HepG2 (cell line): ENCODE results near the gene ULBP1.

Experiments
- BRCA1 ChIP-seq: sonication (generic); formaldehyde crosslinking; IDR thresholded peaks from 2 replicates; pipeline ENCODE4 v1.4.0; 2020; ENCODE audit warnings: missing genetic modification reagents
- CHCHD3 ChIP-seq: sonication (generic); formaldehyde crosslinking; IDR thresholded peaks from 2 replicates; pipeline ENCODE4 v1.8.0; 2022; ENCODE audit warnings: mild to moderate bottlenecking, missing genetic modification reagents, moderate library complexity
- CREM ChIP-seq, 2 experiments: sonication (generic) in 1 of 2; formaldehyde crosslinking in 1 of 2; IDR thresholded peaks; 2 replicates each; pipeline versions ENCODE4 v1.4.0 to v1.6.1; 2016 to 2020; ENCODE audit warnings: antibody characterized with exemption in 1 of 2, mild to moderate bottlenecking in 1 of 2, missing genetic modification reagents in 1 of 2
- CTCF ChIP-seq: sonication (generic); formaldehyde crosslinking; IDR thresholded peaks from 2 replicates; pipeline ENCODE4 v1.5.0; 2020; ENCODE audit warnings: mild to moderate bottlenecking, missing genetic modification reagents, moderate library complexity
- EP300 ChIP-seq, 3 experiments: sonication (generic) in 1 of 3; formaldehyde crosslinking in 1 of 3; IDR thresholded peaks; 2 replicates each; pipeline versions ENCODE4 v1.5.1 to v1.6.1; 2011 to 2020; ENCODE audit warnings: low read depth in 2 of 3, low read length in 2 of 3, borderline replicate concordance in 1 of 3, improper control_type of control experiment in 1 of 3, mild to moderate bottlenecking in 1 of 3, missing genetic modification reagents in 1 of 3, moderate library complexity in 1 of 3
- EZH2 ChIP-seq: conservative IDR thresholded peaks from 2 replicates; pipeline ENCODE4 v1.6.1; 2012; ENCODE audit warnings: mild to moderate bottlenecking, low read depth, low read length, moderate library complexity
- HCFC1 ChIP-seq: fragments of 150-350 bp; IDR thresholded peaks from 2 replicates; pipeline ENCODE4 v1.6.1; 2014; ENCODE audit warnings: low read depth, low read length
- HINFP ChIP-seq: sonication (generic); formaldehyde crosslinking; IDR thresholded peaks from 2 replicates; pipeline ENCODE4 v1.4.0; 2020; ENCODE audit warnings: low read depth, mild to moderate bottlenecking, missing genetic modification reagents
- KLF15 ChIP-seq: sonication (generic); formaldehyde crosslinking; IDR thresholded peaks from 2 replicates; pipeline ENCODE4 v1.8.1; 2023; ENCODE audit warnings: borderline replicate concordance, mild to moderate bottlenecking, inconsistent platforms, missing genetic modification reagents, mixed read lengths
- MTF1 ChIP-seq: sonication (generic); formaldehyde crosslinking; IDR thresholded peaks from 2 replicates; pipeline ENCODE4 v1.5.0; 2020; ENCODE audit warnings: missing genetic modification reagents
- MYNN ChIP-seq: sonication (generic); formaldehyde crosslinking; IDR thresholded peaks from 2 replicates; pipeline ENCODE4 v1.4.0; 2020; ENCODE audit warnings: mild to moderate bottlenecking, low read depth, missing genetic modification reagents
- POLR2A ChIP-seq, 2 experiments: IDR thresholded peaks; 2 replicates each; pipeline ENCODE4 v1.6.1; 2011; ENCODE audit warnings: low read depth in 2 of 2, low read length in 2 of 2, mild to moderate bottlenecking in 1 of 2, moderate library complexity in 1 of 2; ENCODE audit not compliant: insufficient read depth in 1 of 2
- RAD21 ChIP-seq: fragments of 450-650 bp; formaldehyde crosslinking; IDR thresholded peaks from 2 replicates; pipeline ENCODE4 v1.5.0; 2020; ENCODE audit warnings: mild to moderate bottlenecking

- no peak for TF ChIP-seq HCFC1
- no peak for TF ChIP-seq CHCHD3 (CRISPR knock-in tag)
- no peak for TF ChIP-seq MYNN (CRISPR knock-in tag)
- no peak for TF ChIP-seq HINFP
- TF ChIP-seq EP300 (IDR thresholded peaks at IDR 0.05; ENCODE audit: low read depth in 2 of 2, low read length in 2 of 2): no peak
- TF ChIP-seq EP300 (CRISPR knock-in tag; IDR thresholded peaks at IDR 0.05; ENCODE audit: borderline replicate concordance): no peak
- TF ChIP-seq RAD21 (CRISPR knock-in tag): no peak
- no peak for TF ChIP-seq POLR2A (IDR thresholded peaks at IDR 0.05; ENCODE audit: insufficient read depth in 1 of 2, low read depth in 2 of 2, low read length in 2 of 2)
- TF ChIP-seq KLF15: no peak
- TF ChIP-seq BRCA1 (CRISPR knock-in tag): no peak
- no peak for TF ChIP-seq CTCF (CRISPR knock-in tag)
- TF ChIP-seq CREM (IDR thresholded peaks at IDR 0.05): no peak
- TF ChIP-seq CREM (CRISPR knock-in tag; IDR thresholded peaks at IDR 0.05): no peak
- TF ChIP-seq EZH2: peak; percentile 81; the same call in 1 of the 2 replicates
- no peak for TF ChIP-seq MTF1 (CRISPR knock-in tag)
These were observed 25.0 kb upstream of the ULBP1 start for GRCh38 chr6:149938571-149939355.
